Measurements from ENCODE around the gene AURKAIP1.

The AURKAIP1 gene

GRCh38 chr1:1335792-1336248 is 39.2 kb downstream of the AURKAIP1 start:
- Histone ChIP-seq H3K27me3 (ENCODE audit: control insufficient read depth, insufficient read depth, low read length) (no peaks in the 10 kb centered on the region), H3K4me1 (ENCODE audit: control insufficient read depth, insufficient read depth, low read length) (no peaks in the 10 kb centered on the region), H3K9ac (ENCODE audit: low read depth, low read length) (no peak overlapping the region), H3K4me3 (ENCODE audit: low read depth, low read length) (no peak overlapping the region), H3K36me3 (ENCODE audit: control insufficient read depth, insufficient read depth, low read length) (peaks cover 25% of the 10 kb centered on the region), H3K9me3 (ENCODE audit: control insufficient read depth, insufficient read depth, low read length) (no peaks in the 10 kb centered on the region), H3K27ac (ENCODE audit: low read depth, low read length) (no peak overlapping the region)

GRCh38 chr1:1335283-1335682 is 39.7 kb downstream of the AURKAIP1 start:
- Histone ChIP-seq H3K4me3 (ENCODE audit: low read depth, low read length) (no peak overlapping the region), H3K27ac (ENCODE audit: low read depth, low read length) (no peak overlapping the region), H3K9me3 (ENCODE audit: control insufficient read depth, insufficient read depth, low read length) (no peaks in the 10 kb centered on the region), H3K36me3 (ENCODE audit: control insufficient read depth, insufficient read depth, low read length) (peaks cover 19% of the 10 kb centered on the region), H3K4me1 (ENCODE audit: control insufficient read depth, insufficient read depth, low read length) (no peaks in the 10 kb centered on the region), H3K9ac (ENCODE audit: low read depth, low read length) (no peak overlapping the region), H3K27me3 (ENCODE audit: control insufficient read depth, insufficient read depth, low read length) (no peaks in the 10 kb centered on the region)

- no peaks in the 10 kb centered on the region for H3K9me3 ChIP-seq (ENCODE audit: control insufficient read depth, insufficient read depth, low read length)
- H3K27ac ChIP-seq (ENCODE audit: low read depth, low read length) = no peak overlapping the region
- H3K4me1 ChIP-seq (ENCODE audit: control insufficient read depth, insufficient read depth, low read length) = no peaks in the 10 kb centered on the region
- no peaks in the 10 kb centered on the region for H3K27me3 ChIP-seq (ENCODE audit: control insufficient read depth, insufficient read depth, low read length)
- H3K9ac ChIP-seq (ENCODE audit: low read depth, low read length) = no peak overlapping the region
- H3K4me3 ChIP-seq (ENCODE audit: low read depth, low read length) = no peak overlapping the region
- H3K36me3 ChIP-seq (ENCODE audit: control insufficient read depth, insufficient read depth, low read length) = peaks cover 15% of the 10 kb centered on the region
These were observed 40.2 kb downstream of the AURKAIP1 start for GRCh38 chr1:1334835-1335234.

GRCh38 chr1:1333551-1334241 is 41.3 kb downstream of the AURKAIP1 start:
- H3K9me3 ChIP-seq (ENCODE audit: control insufficient read depth, insufficient read depth, low read length) = no peaks in the 10 kb centered on the region

GRCh38 chr1:1332774-1333480 is 42.1 kb downstream of the AURKAIP1 start:
- no peaks in the 10 kb centered on the region for H3K9me3 ChIP-seq (ENCODE audit: control insufficient read depth, insufficient read depth, low read length)
- H3K9ac ChIP-seq (ENCODE audit: low read depth, low read length) = no peak overlapping the region
- H3K27ac ChIP-seq (ENCODE audit: low read depth, low read length) = no peak overlapping the region

More at GRCh38 chr1:1333551-1334241, 41.3 kb downstream of the AURKAIP1 start:
- Histone ChIP-seq H3K36me3 (ENCODE audit: control insufficient read depth, insufficient read depth, low read length) (peaks cover 8% of the 10 kb centered on the region), H3K27me3 (ENCODE audit: control insufficient read depth, insufficient read depth, low read length) (no peaks in the 10 kb centered on the region), H3K4me3 (ENCODE audit: low read depth, low read length) (no peak overlapping the region), H3K4me1 (ENCODE audit: control insufficient read depth, insufficient read depth, low read length) (no peaks in the 10 kb centered on the region), H3K9ac (ENCODE audit: low read depth, low read length) (no peak overlapping the region), H3K27ac (ENCODE audit: low read depth, low read length) (no peak overlapping the region)

GRCh38 chr1:1332031-1332755 is 42.8 kb downstream of the AURKAIP1 start:
- H3K27me3 ChIP-seq (ENCODE audit: control insufficient read depth, insufficient read depth, low read length) = no peaks in the 10 kb centered on the region
- H3K4me3 ChIP-seq (ENCODE audit: low read depth, low read length) = no peak overlapping the region
- H3K9ac ChIP-seq (ENCODE audit: low read depth, low read length) = no peak overlapping the region
- peaks cover 3% of the 10 kb centered on the region; the same call in 1 of the 2 replicates for H3K36me3 ChIP-seq (ENCODE audit: control insufficient read depth, insufficient read depth, low read length)
- H3K27ac ChIP-seq (ENCODE audit: low read depth, low read length) = no peak overlapping the region
- H3K9me3 ChIP-seq (ENCODE audit: control insufficient read depth, insufficient read depth, low read length) = no peaks in the 10 kb centered on the region
- no peaks in the 10 kb centered on the region for H3K4me1 ChIP-seq (ENCODE audit: control insufficient read depth, insufficient read depth, low read length)

More at GRCh38 chr1:1332774-1333480, 42.1 kb downstream of the AURKAIP1 start:
- H3K27me3 ChIP-seq (ENCODE audit: control insufficient read depth, insufficient read depth, low read length) = no peaks in the 10 kb centered on the region
- peaks cover 3% of the 10 kb centered on the region for H3K36me3 ChIP-seq (ENCODE audit: control insufficient read depth, insufficient read depth, low read length)
- no peak overlapping the region for H3K4me3 ChIP-seq (ENCODE audit: low read depth, low read length)
- no peaks in the 10 kb centered on the region for H3K4me1 ChIP-seq (ENCODE audit: control insufficient read depth, insufficient read depth, low read length)

- H3K9me3 ChIP-seq (ENCODE audit: control insufficient read depth, insufficient read depth, low read length) = no peaks in the 10 kb centered on the region
- H3K4me3 ChIP-seq (ENCODE audit: low read depth, low read length) = no peak within 1 kb of the TSS
- H3K27ac ChIP-seq (ENCODE audit: low read depth, low read length) = no peak within 1 kb of the TSS
- H3K4me1 ChIP-seq (ENCODE audit: control insufficient read depth, insufficient read depth, low read length) = no peaks in the 10 kb centered on the region
- H3K27me3 ChIP-seq (ENCODE audit: control insufficient read depth, insufficient read depth, low read length) = no peaks in the 10 kb centered on the region
- H3K36me3 ChIP-seq (ENCODE audit: control insufficient read depth, insufficient read depth, low read length) = peaks cover 7% of the 10 kb centered on the region; the same call in 1 of the 2 replicates
- no peak within 1 kb of the TSS for H3K9ac ChIP-seq (ENCODE audit: low read depth, low read length)
These were observed 43.7 kb downstream of the AURKAIP1 start, which contains the start of gene TAS1R3 for GRCh38 chr1:1331068-1331965. Gene TAS1R3, plus strand, starts transcription at chr1:1331280. Its CDS starts 66 bp downstream, at chr1:1331346.

- H3K4me1 ChIP-seq (ENCODE audit: control insufficient read depth, insufficient read depth, low read length) = no peaks in the 10 kb centered on the region
- H3K9ac ChIP-seq (ENCODE audit: low read depth, low read length) = no peak overlapping the region
- H3K27me3 ChIP-seq (ENCODE audit: control insufficient read depth, insufficient read depth, low read length) = no peaks in the 10 kb centered on the region
- H3K36me3 ChIP-seq (ENCODE audit: control insufficient read depth, insufficient read depth, low read length) = peaks cover 7% of the 10 kb centered on the region; the same call in 1 of the 2 replicates
- H3K9me3 ChIP-seq (ENCODE audit: control insufficient read depth, insufficient read depth, low read length) = no peaks in the 10 kb centered on the region
- no peak overlapping the region for H3K27ac ChIP-seq (ENCODE audit: low read depth, low read length)
- no peak overlapping the region for H3K4me3 ChIP-seq (ENCODE audit: low read depth, low read length)
These were observed 44.5 kb downstream of the AURKAIP1 start for GRCh38 chr1:1330366-1331067.

GRCh38 chr1:1329304-1330210 is 45.5 kb downstream of the AURKAIP1 start:
- Histone ChIP-seq H3K4me3 (ENCODE audit: low read depth, low read length) (no peak overlapping the region), H3K27ac (ENCODE audit: low read depth, low read length) (no peak overlapping the region), H3K9me3 (ENCODE audit: control insufficient read depth, insufficient read depth, low read length) (no peaks in the 10 kb centered on the region), H3K4me1 (ENCODE audit: control insufficient read depth, insufficient read depth, low read length) (no peaks in the 10 kb centered on the region), H3K36me3 (ENCODE audit: control insufficient read depth, insufficient read depth, low read length) (peaks cover 7% of the 10 kb centered on the region; the same call in 1 of the 2 replicates), H3K9ac (ENCODE audit: low read depth, low read length) (no peak overlapping the region), H3K27me3 (ENCODE audit: control insufficient read depth, insufficient read depth, low read length) (no peaks in the 10 kb centered on the region)

Measured in HUES48 (cell line).